Islet of Langerhans (tissue), 1 donor: Measurements from ENCODE around the gene GPR108.

ENCODE experiments used
- FAIRE-seq: peaks from one replicate; lab custom pipeline; 2011; peaks lifted over from hg19 to GRCh38; lab: Jason Lieb, UNC

Gene GPR108

DNA sequence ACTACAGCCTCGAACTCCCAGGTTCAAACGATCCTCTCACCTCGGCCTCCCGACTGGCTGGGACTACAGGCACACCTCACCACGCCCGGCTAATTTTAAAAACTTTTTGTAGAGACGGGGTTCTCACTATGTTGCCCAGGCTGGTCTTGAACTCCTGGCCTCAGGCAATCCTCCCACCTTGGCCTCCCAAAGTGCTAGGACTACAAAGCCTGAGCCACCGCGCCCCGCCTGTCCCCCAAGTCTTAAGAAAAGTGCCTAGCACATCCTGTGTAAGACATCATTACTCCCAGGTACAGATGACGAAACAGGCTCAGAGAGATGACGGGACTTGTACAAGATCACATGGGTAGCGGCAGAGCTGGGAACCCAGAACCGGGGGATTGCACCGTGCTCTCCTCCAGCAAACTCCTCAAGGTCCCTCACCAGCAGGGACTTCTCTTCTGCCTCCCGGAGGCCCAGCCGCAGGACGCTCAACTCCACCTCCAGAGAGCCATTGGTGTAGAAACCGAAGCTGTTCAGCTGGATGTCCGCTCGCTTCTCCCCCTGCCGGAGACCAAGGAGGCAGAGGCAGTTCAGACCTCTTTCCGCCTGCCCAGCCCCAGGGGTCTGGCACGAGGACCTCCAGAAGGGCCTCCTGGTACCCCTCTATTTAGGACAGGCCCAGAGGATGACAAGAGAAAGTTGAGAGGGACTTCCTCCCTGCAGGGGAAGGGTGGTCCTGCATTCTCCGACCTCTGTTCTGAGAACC, 1.0 kb downstream of the GPR108 start:
- FAIRE-seq, result peak; percentile 5

DNA sequence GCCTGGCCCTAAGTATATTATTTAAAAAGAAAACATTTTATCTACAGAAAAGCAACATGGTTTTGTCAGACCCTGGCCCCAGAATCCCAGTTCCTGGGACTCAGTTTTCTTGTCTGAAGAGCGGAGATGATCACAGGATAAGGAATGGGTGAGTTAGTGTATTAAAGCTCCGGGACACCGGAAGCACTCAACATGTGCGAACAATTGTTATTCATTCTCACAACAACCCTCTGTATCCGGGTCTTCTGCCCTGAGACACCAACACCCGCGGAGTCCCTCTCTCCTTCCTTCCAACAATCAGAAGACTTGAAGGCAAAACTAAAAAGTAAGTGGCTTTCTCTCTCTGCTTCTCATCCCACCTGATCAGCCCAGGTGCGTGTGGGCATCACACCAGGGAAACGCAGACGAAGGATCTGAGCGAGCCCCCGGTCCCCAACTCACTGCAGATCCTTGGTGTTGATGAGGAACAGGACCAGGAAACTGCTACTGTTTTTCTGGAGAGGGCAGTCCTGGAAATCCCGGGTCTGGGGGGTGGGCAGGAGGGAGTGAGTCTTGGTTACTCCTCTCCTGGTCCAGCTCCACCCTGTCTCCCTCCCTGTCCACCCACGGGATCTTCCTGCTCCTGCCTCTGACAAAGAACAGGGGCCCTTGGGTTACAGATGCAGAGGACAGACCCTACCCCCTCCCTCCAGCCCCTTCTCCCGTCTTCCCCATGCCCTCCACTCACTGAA, 2.0 kb downstream of the GPR108 start:
- no peak for FAIRE-seq

DNA sequence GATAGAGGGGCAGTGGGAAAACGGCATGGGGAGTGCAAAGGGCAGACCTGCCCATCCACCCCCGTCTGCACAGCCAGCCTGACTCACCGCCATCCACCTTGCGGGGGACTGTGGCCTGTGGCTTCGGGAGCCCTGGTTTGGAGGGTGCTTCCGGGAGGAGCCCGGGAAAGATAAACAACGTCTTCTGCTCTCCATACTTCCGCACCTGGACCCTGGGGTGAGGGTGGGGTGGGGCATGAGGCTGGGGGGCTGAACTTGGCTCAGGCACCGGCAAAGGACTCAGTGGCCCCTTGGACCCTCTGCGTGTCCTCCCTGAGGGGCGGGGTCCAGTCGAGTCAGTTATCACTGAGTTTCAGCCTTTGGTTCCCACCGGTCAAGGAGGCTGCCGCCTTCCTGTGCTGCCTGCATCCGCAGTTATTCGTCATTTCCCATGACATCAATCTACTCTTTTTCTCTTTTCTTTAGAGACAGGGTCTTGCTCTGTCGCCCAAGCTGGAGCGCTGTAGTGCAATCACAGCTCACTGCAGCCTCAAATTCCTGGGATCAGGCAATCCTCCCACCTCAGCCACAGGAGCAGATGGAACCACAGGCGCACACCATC, 3.2 kb downstream of the GPR108 start:
- FAIRE-seq, result no peak

- no peak for FAIRE-seq
Measured at GRCh38 chr19:6733338-6734095, 3.9 kb downstream of the GPR108 start.

DNA sequence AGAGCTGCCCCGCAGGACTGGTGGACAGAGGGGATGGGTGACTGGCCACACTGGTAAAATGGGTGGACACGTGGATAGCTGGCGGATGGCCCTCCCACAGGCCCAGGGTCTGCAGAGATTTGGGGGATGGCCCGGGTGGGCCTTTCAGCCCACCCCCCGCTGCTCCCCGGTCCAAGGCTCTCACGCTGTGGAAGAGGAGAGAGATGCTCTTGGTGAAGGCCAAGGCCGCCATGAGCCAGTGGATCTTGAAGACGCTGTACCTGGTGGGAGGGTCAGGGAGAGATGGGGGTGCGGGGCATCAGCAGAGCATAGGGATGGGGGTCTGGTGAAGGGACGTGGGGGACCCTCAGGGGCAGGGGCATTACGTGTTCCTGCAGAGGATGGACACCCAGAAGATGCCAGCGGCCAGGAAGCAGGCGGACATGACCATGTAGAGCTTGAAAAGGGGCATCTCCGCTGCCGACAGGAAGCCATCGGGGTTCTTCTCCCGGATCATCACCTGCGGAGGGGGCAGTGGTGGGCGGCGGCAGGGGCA, 4.5 kb downstream of the GPR108 start:
- FAIRE-seq, result no peak

GRCh38 chr19:6731822-6732221, 5.6 kb downstream of the GPR108 start:
- no peak for FAIRE-seq

- FAIRE-seq, result no peak
Measured at GRCh38 chr19:6730941-6731670, 6.3 kb downstream of the GPR108 start.

DNA sequence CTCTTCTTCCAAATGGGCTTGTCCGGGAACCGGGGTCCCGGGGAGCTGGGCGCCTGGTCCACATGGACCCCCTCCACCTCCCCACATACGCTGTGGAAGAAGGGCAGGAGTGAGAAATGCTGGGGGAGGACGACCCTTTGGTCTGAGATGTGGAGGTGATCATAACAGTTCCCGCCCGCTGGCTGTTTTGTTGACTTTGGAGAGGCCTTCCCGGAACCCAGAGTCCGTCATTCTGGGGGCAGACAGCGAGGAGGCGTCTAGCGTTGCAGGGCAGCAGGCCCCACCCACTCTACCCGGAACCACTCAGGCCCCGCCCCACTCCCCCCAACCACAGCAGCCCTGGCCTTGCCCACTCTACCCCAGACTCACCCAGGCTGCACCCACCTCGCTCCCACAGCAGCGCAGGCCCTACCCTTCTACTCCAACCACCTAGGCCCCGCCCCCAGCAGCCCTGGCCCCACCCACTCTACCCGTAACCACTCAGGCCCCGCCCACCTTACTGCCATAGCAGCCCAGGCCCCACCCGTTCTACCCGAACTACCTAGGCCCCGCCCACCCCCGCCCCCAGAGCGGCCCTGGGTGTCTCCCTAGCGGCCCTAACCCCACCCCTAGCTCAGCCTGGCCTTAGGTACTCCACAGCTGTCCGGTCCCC, 7.1 kb downstream of the GPR108 start:
- no peak for FAIRE-seq

DNA sequence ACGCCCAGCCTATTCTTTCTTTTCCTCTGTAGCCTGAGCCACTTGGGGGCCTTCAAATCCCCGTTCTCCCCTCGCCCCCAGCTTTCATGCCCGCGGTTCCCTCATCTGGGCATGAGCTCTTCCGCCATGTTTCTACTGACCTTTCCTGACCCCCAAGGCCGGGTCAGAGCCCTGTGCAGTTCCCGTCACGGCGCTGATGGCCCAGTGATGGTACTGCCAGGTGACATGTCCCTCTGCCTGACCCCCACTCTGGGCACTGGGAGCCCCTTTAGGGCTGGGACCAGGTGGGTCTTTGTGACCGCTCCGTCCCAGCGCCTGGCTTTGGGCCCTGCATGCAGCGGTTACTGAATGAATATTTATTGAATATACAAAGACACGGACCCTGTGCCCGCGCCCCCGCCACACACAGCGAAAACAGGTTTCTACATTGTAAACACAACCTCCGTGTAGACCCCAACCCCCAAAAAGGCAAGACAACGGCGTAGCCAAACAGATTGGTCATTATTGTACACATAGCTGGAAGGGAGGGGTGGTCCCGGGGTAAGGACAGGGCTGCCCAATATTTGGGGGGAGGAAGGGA, 7.7 kb downstream of the GPR108 start:
- FAIRE-seq, result no peak

- no peak for FAIRE-seq
Measured at GRCh38 chr19:6728346-6728745, 9.0 kb downstream of the GPR108 start.

DNA sequence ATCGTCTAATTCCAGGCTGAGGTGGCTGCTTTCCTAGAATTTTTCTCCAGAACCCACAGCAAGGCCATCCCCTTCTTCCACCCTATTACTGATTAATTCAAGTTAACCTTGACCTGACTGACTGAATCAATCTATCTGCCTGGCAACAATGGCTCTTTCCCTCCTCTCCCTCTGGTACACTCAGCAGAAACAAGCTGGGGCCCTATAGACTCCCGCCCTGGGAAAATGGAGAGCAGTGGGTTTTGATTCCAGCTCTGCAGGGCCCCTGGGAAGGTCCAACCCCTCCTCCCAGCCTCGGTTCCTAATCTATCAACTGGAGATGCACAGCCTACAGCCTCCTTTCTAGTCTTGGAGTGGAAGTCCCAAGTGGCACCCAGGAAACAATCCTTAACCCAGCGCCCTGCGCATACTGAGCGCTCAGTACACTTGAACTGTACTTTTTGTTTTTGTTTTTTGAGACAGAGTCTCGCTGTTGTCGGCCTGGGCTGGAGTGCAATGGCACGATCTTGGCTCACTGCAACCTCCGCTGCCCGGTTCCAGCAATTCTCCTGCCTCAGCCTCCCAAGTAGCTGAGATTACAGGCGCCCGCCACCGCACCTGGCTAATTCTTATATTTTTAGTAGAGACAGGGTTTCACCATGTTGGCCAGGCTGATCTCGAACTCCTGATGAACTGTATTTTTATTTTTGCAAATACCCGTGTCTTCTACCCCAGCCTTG, 11.7 kb downstream of the GPR108 start:
- FAIRE-seq, result no peak

GRCh38 chr19:6724631-6725492, 12.5 kb downstream of the GPR108 start:
- FAIRE-seq, result no peak

DNA sequence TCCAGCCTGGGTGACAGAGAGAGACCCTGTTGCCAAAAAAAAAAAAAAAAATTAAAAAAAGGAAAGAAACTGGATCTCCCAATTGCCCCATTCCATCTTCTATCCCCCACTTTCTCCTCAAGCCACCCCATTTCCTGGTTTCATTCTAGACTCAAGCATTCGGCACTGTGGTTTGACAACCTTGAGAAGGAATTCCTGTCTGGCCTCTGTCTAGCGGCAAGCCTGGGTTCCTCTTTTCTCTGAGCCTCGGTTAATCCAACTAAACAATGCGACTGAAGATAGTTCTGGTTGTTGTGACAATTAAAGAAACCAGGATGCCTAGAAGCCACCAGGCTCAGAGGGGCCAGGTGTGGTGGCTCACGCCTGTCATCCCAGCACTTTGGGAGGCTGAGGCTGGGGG, 13.6 kb downstream of the GPR108 start:
- no peak for FAIRE-seq

DNA sequence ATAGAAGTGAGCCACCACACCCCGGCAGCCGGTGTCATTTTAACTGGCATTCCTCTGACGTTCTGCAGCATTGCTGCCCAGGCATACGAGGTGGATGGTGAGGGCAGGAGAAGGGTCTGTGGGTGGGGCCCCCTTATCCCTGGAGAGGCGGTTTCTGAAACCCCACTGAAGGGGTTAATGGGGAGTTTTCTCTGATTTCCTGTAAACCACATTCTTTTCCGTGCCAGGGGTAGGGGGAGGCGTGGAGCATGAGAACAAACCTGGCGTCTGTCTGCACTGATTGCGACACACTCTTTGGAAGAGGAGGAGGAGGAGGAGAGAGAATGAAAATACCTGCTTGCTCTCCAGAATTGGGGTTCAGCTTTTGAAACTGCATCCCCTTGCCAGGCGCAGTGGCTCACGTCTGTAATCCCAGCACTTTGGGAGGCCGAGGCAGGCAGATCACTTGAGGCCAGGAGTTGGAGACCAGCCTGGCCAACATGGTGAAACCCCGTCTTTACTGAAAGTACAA, 14.2 kb downstream of the GPR108 start:
- FAIRE-seq, result no peak

DNA sequence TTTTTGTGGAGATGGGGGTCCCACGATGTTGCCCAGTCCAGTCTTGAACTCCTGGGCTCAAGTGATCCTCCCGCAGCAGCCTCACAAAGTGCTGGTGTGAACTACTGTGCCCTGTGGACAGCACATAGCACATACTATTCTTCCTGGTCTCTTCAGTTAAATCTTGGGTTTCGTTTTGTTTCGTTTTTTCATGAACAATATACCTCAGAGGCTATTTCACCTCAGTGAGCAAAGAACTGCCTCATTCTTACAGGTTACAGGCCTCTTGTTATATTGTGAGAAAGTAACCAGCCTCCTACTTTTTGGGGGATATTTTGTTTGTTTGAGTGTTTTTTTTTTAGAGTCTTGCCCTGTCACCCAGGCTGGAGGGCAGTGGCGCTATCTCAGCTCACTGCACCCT, 15.6 kb downstream of the GPR108 start:
- no peak for FAIRE-seq

DNA sequence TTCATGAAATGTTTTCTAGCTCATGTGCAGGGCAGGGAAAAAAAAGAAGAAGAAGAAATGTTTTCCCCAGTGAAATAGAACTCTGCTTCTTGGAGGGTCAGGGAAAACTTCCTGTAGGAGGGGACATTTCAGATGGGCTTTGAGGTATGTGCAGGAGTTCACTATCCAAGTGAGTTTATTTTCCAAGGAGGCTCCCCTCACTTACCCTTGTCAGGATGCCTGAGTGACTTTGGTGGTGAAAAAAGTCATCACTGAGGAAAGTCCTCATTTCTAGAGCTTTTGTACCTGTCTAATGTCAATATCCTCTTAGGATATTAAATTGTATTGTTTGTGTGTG, 16.3 kb downstream of the GPR108 start:
- FAIRE-seq, result no peak

- FAIRE-seq, result no peak
Measured at GRCh38 chr19:6720369-6721137, 16.8 kb downstream of the GPR108 start, which contains the start of gene C3. Gene C3, minus strand, starts transcription at chr19:6720650. Its CDS starts 61 bp downstream, at chr19:6720589.

DNA sequence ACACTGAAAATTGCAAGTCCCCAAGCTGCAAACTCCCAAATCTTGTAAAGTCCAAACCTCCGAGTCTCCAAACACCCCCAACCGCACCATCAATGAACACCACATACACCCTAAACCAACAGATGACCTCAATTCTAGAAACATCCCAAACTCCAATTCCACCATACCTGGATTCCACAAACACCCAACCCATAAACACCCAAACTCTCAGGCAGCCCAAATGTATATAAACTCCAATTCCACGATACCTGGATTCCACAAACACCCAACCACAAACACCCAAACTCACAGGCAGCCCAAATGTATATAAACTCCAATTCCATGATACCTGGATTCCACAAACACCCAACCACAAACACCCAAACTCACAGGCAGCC, 17.4 kb downstream of the GPR108 start:
- no peak for FAIRE-seq
